Body of pancreas (tissue), 4 donors: ENCODE results near the gene ZC3H7A.

Experiments used
- POLR2A ChIP-seq, 3 donors: fragments of 450-650 bp; IDR thresholded peaks; one replicate each; pipeline ENCODE4 v1.6.1; 2016; ENCODE audit warnings: antibody characterized with exemption in 3 of 3, mild to moderate bottlenecking in 2 of 3
- TF ChIP-seq, protein P1 (sequence below), 7 experiments: fragments of 450-650 bp in 4 of 7; fragments of 200-600 bp in 3 of 7; sonication (generic) in 3 of 7; IDR thresholded peaks; one replicate each; pipeline ENCODE4 v1.5.1; 2016 to 2019; ENCODE audit warnings: antibody characterized with exemption in 7 of 7

DNA sequence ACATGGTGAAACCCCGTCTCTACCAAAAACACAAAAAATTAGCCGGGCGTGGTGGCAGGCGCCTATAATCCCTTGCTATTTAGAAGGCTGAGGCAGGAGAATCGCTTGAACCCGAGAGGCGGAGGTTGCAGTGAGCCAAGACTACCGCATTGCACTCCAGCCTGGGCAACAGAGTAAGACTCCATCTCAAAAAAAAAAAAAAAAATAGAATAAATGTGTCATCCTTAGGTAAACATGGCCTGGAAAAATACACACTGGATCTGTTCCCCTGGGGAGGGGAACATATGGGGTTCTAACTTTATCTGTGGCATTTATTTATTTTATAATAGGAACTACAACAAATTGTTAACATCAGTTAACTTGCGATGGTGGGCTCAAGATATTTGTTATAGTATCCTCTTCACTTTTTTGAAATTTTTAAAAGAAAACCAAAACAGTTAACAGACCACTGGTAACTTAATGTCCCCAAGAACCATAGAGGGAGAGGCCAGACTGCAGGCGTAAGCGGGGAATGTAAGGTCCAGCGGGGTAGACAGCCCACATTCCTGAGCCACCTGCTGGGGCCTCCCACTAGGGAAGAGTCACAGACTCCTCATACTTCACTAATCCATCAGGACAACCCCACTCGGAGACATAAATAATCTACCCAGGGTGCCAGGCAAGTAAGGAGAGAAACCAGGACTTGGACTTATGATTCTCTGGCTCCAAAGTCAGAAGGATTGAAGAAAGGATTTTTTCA, 41.9 kb downstream of the ZC3H7A start:
- TF ChIP-seq, protein P1, sequence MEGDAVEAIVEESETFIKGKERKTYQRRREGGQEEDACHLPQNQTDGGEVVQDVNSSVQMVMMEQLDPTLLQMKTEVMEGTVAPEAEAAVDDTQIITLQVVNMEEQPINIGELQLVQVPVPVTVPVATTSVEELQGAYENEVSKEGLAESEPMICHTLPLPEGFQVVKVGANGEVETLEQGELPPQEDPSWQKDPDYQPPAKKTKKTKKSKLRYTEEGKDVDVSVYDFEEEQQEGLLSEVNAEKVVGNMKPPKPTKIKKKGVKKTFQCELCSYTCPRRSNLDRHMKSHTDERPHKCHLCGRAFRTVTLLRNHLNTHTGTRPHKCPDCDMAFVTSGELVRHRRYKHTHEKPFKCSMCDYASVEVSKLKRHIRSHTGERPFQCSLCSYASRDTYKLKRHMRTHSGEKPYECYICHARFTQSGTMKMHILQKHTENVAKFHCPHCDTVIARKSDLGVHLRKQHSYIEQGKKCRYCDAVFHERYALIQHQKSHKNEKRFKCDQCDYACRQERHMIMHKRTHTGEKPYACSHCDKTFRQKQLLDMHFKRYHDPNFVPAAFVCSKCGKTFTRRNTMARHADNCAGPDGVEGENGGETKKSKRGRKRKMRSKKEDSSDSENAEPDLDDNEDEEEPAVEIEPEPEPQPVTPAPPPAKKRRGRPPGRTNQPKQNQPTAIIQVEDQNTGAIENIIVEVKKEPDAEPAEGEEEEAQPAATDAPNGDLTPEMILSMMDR (IDR thresholded peaks at IDR 0.05), result no peak
- TF ChIP-seq POLR2A (IDR thresholded peaks at IDR 0.05), result no peak
